GM12878 (cell line): Measurements from ENCODE around the gene ANO2.

ENCODE experiments used
- EZH2 ChIP-seq: IDR thresholded peaks from 2 replicates; pipeline ENCODE4 v1.6.1; 2012; ENCODE audit warnings: low read depth, mild to moderate bottlenecking, control low read depth, inconsistent platforms, low read length, borderline replicate concordance; ENCODE audit not compliant: control insufficient read depth
- FOXM1 ChIP-seq: IDR thresholded peaks from 2 replicates; pipeline ENCODE4 v1.6.1; 2012; ENCODE audit warnings: low read depth, mild to moderate bottlenecking, inconsistent platforms, low read length, moderate library complexity
- HDAC6 ChIP-seq: fragments of 200-600 bp; sonication (generic); IDR thresholded peaks from one replicate; pipeline ENCODE4 v1.8.0; 2017; ENCODE audit warnings: antibody characterized with exemption; ENCODE audit not compliant: unreplicated experiment
- NBN ChIP-seq: fragments of 450-650 bp; IDR thresholded peaks from 2 replicates; pipeline ENCODE4 v1.6.1; 2016
- STAT3 ChIP-seq: IDR thresholded peaks from 2 replicates; pipeline ENCODE4 v1.6.1; 2011; ENCODE audit warnings: low read depth, low read length, improper control_type of control experiment
- TAF1 ChIP-seq: IDR thresholded peaks from 2 replicates; pipeline ENCODE4 v1.6.1; 2011; ENCODE audit warnings: mild to moderate bottlenecking, low read depth, low read length, borderline replicate concordance
- TCF7 ChIP-seq: IDR thresholded peaks from 2 replicates; pipeline ENCODE4 v1.6.1; 2014; ENCODE audit warnings: antibody characterized with exemption, borderline replicate concordance
- TF ChIP-seq, protein P1 (sequence below), 3 experiments: IDR thresholded peaks in 2 of 3; conservative IDR thresholded peaks in 1 of 3; 2 replicates each; pipeline ENCODE4 v1.5.1; 2011; ENCODE audit warnings: low read depth in 3 of 3, low read length in 3 of 3, mild to moderate bottlenecking in 3 of 3, control low read depth in 2 of 3, moderate library complexity in 2 of 3, inconsistent platforms in 1 of 3, mixed read lengths in 1 of 3; ENCODE audit not compliant: control insufficient read depth in 2 of 3, insufficient read depth in 1 of 3; ENCODE audit errors: extremely low read depth in 1 of 3

DNA sequence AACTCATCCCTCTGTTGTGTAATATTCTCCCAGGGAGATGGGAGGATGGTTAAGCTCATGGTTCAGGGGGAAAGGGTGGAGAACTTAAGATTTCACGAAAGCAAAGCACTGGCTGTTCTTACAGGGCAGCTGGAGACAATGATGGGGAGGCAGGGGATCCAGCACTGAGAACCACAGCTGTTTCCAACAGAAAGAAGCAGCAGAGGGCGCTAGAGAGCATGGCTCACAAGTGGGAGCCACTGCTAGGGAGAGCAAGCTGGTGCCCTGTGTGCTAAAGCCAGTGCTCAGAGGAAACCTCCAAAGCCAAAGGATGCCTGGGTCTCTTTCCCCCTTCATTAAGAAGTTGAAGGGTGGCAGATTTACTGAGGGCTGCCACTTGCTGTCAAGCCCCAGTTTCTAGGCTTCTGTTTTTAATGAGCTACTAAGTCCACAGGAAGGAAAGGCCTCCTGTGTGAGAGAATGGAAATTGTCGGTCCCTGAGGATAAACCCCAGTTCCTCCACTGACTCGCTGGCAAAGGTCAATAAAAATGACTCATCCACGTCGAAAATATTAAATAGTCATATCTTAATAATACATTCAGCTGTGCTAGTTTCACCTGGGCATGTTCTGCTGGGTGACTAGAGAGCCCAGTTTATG lies 199.7 kb downstream of the ANO2 start:
- TF ChIP-seq FOXM1 (no peak), TAF1 (no peak), HDAC6 (no peak), TCF7 (no peak), EZH2 (no peak), STAT3 (no peak), NBN (no peak)
- TF ChIP-seq, protein P1, sequence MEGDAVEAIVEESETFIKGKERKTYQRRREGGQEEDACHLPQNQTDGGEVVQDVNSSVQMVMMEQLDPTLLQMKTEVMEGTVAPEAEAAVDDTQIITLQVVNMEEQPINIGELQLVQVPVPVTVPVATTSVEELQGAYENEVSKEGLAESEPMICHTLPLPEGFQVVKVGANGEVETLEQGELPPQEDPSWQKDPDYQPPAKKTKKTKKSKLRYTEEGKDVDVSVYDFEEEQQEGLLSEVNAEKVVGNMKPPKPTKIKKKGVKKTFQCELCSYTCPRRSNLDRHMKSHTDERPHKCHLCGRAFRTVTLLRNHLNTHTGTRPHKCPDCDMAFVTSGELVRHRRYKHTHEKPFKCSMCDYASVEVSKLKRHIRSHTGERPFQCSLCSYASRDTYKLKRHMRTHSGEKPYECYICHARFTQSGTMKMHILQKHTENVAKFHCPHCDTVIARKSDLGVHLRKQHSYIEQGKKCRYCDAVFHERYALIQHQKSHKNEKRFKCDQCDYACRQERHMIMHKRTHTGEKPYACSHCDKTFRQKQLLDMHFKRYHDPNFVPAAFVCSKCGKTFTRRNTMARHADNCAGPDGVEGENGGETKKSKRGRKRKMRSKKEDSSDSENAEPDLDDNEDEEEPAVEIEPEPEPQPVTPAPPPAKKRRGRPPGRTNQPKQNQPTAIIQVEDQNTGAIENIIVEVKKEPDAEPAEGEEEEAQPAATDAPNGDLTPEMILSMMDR (IDR thresholded peaks at IDR 0.05 in 2 of 3, conservative IDR thresholded peaks at IDR 0.05 in 1 of 3; ENCODE audit: control insufficient read depth in 2 of 3, extremely low read depth in 1 of 3, insufficient read depth in 1 of 3, low read depth in 3 of 3, low read length in 3 of 3), result peak; percentile 67 to 88 (median 67)
